ENCODE measurements around the gene PARVB.

GRCh38 chr22:44005524-44005923 lies 18.6 kb upstream of the PARVB start:
- TF ChIP-seq POLR2A (IDR thresholded peaks at IDR 0.05) (no peak), CTCF (IDR thresholded peaks at IDR 0.05) (no peak)

All from body of pancreas (tissue), 4 donors.